GM12891 (cell line): Measurements from ENCODE around the gene TUSC2.
A peak's percentile ranks its signal among the peaks of the same experiment; 100 is the strongest.

Experiments used
- DNase-seq: peaks from one replicate; pipeline ENCODE4 v3.0.0; 2011; ENCODE audit warnings: low spot score; ENCODE audit not compliant: insufficient read length
- FAIRE-seq: peaks from 2 replicates; lab custom pipeline; 2011; peaks lifted over from hg19 to GRCh38; lab: Jason Lieb, UNC
- PAX5 ChIP-seq: IDR thresholded peaks from 2 replicates; pipeline ENCODE4 v1.6.1; 2011; ENCODE audit warnings: low read length, moderate library complexity, mild to moderate bottlenecking; ENCODE audit not compliant: insufficient read depth, severe bottlenecking
- POLR2A ChIP-seq: IDR thresholded peaks from 2 replicates; pipeline ENCODE4 v1.6.1; 2011; ENCODE audit warnings: low read depth, low read length, control low read depth
- POLR2AphosphoS5 ChIP-seq: IDR thresholded peaks from 2 replicates; pipeline ENCODE4 v1.6.1; 2011; ENCODE audit warnings: low read depth, low read length, control low read depth
- POU2F2 ChIP-seq: IDR thresholded peaks from 2 replicates; pipeline ENCODE4 v1.6.1; 2011; ENCODE audit warnings: low read depth, mild to moderate bottlenecking, control low read depth, low read length, moderate library complexity
- SPI1 ChIP-seq: IDR thresholded peaks from 2 replicates; pipeline ENCODE4 v1.6.1; 2011; ENCODE audit warnings: low read depth, low read length, control low read depth
- TAF1 ChIP-seq: IDR thresholded peaks from 2 replicates; pipeline ENCODE4 v1.6.1; 2011; ENCODE audit warnings: low read depth, low read length, control low read depth

TUSC2 gene

DNA sequence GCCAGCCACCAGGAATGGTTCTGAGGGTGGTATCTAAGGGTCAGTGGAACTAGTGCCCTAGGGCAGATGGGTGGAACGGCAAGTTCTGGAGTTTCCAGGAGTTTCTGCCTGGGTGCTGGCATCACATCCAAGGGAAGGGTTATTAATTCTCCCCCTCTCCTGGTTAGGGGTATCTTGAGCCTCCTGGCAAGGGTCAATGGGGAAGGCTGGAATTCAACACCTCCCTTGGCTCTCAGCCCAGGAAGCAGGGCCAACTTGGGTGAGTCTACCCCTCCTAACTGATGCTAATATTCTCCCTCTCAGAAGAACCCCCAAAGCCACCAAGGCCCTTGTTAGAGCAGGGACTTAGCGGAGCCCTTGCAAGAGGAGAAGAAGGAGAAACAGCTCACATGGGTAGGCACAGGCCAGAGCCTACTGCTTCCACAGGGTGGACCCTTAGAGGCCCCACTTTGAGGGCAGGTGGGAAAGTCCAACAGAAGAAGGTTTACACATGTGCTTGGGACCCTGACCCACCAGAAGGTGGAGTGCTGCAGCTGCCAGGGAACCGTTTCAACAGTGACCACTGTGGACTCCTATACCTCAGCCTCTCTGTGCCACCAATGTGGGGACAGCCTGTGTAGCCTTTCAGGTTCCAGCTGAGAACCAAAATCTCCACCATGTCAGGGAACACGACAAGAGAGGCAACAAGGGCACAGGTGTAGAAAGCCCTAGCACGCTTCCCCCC is 28.0 kb upstream of the TUSC2 start:
- no peak for DNase-seq
- TF ChIP-seq POLR2A (no peak), PAX5 (no peak), SPI1 (no peak), TAF1 (no peak), POLR2AphosphoS5 (no peak), POU2F2 (no peak)
- FAIRE-seq: no peak

DNA sequence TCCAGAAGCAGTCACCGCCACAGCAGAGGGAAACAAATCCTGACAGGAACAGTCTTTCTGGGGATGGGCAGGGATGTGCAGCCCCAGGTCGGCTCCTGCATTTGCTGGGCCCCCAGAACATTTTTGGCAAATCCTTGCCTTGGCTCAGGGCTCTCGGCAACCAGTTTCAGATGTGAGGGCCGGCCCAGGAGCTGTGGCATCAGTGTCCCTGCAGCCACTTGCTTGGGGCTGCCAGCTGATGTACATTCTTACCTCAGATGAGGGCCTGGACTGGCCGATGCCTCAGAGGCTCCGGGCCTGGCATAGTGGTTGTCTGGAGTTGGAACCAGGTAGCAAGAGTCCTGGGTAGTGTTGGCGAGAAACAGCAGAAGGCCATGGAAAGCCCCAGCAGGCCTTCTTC is 26.8 kb upstream of the TUSC2 start:
- no peak for TF ChIP-seq SPI1
- no peak for TF ChIP-seq POLR2AphosphoS5
- TF ChIP-seq POLR2A: no peak
- TF ChIP-seq TAF1: no peak
- TF ChIP-seq PAX5: no peak
- no peak for TF ChIP-seq POU2F2
- DNase-seq (no peak), FAIRE-seq (no peak)

DNA sequence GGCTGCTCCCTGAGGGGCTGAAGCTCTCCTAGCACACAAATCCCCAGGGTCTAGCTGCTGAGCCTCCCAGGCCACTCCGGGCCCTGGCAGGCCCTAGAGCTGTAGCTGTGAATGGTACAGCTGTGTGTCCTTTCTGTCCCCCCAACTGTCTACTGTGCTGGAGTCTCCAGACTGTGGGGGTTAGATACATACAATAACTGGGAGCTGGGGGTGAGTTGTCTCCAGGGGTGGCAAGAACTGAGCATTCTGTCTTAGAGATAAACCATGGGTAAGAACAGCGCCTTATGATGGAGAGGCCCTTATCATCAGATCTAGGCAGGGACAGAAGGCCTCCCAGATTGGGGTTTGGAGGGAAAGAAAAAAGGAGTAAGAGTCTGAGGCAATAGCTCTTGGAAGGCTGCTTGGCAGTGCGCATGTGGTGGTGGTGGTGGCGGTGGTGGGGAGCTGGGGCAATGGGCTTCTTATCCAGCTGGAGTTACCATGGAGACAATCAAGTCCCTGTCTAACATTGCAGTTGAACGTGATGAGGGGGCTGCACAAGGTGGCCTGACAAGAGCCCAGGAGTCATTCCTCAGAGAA is 26.3 kb upstream of the TUSC2 start:
- FAIRE-seq (no peak), DNase-seq (no peak)
- no peak for TF ChIP-seq POLR2A
- no peak for TF ChIP-seq POLR2AphosphoS5
- no peak for TF ChIP-seq PAX5
- TF ChIP-seq SPI1: no peak
- no peak for TF ChIP-seq POU2F2
- TF ChIP-seq TAF1: no peak

DNA sequence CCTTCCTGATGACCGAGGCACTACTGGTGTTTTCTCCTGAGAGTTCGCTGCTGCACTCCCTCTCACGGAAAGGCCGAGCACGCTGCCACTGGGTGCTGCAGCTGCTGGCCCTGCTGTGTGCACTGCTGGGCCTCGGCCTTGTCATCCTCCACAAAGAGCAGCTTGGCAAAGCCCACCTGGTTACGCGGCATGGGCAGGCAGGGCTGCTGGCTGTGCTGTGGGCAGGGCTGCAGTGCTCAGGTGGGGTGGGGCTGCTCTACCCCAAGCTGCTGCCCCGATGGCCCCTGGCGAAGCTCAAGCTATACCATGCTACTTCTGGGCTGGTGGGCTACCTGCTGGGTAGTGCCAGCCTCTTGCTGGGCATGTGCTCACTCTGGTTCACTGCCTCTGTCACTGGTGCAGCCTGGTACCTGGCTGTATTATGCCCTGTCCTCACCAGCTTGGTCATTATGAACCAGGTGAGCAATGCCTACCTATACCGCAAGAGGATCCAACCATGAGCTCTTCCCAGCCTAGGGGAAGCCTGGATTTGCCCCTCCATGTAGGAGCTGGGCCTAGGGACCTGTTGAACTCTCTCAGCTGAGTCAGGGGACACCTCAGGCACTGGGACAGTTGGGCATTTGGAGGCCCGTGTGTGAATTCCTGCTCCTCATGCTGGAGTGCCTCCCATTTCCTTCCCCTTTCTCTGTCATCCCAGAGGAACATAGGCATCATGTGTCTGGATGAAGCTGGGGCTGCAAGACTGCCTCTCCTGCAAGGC is 25.4 kb upstream of the TUSC2 start:
- TF ChIP-seq POLR2A (0 out of 2 replicates have a peak, but pooled peaks have one; percentile 13), POLR2AphosphoS5 (peak; percentile 48; the same call in 1 of the 2 replicates), SPI1 (no peak), TAF1 (no peak)
- no peak for DNase-seq
- no peak for FAIRE-seq

DNA sequence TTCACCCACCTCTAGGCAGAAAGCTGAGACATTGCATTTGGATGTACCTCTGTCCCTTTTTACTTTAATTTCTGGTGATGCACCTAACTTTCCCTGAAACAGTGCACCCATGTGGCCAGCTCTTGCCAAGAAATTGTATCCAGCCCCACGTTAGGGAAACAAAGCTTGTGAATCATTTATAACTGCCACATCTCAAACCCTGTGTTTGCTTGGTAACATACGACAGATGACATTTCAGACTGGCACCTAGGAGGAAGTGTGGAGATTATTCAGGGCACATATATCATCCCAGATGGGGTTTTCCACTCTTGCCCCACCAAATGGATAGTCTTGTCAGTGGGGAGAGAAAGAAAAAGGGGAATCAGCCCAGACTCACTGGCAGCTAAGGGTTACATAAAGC is 24.8 kb upstream of the TUSC2 start:
- FAIRE-seq (no peak), DNase-seq (no peak)
- no peak for TF ChIP-seq POU2F2
- no peak for TF ChIP-seq TAF1
- TF ChIP-seq POLR2A: no peak
- TF ChIP-seq POLR2AphosphoS5: no peak
- TF ChIP-seq PAX5: no peak
- no peak for TF ChIP-seq SPI1

DNA sequence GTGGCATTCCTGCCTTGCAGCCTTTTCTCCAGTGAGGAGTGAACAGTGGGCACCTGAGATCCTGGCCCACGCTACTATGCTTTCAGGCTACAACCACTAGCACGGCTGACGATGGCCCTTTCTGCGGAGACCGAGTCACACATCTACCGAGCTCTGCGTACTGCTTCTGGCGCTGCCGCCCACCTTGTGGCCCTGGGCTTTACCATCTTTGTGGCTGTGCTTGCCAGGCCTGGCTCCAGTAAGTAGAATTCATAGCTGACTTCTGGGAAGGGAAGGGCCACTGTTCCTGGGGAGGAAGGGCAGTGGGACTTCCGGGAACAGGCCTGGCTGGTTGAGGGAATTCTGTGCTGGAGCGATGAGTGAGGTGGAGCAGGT is 23.3 kb upstream of the TUSC2 start:
- FAIRE-seq (no peak), DNase-seq (no peak)

DNA sequence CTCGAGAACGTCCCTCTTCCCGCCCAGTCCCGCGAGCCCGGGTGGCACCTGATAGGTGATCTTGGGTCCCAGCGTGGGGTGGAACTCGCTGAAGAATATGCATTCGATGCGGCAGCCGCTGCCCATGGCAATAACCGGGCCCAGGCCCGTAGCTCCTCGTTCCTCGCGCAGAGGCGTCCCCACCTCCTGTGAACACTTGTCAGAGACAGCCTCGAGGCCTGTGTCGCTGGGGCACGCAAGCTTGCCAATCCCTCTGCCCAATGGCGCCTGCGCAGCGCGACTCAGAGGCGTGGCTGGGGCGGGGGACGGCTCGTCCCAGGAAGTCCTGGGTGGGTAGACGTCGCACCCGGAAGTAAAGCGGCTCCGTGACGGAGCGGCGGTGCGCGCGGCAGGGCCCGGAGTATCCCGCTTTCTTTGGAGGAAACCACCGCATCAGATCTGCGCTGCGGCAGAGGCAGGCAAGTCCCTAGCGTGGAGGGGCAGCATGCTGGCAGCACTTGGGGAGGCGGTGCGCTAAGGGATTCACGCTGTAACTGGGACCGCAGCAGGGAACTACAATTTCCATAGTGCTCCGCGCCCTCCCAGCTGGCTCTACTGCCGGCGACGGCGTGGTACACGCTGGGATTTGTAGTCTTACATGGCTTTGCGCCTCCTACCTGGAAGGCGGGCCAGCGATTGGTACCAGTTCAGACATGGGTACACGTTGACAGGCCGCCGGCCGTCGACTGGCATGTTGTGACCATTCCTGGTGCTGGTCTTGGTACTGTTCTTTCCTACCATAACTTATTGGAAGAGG is 22.7 kb upstream of the TUSC2 start, which contains the start of the genes CYB561D2 and NPRL2:
CYB561D2 (plus strand) TSS at position 336 of the 796 bp plus-strand sequence. CDS start 572 bp downstream, outside the sequence.
NPRL2 (minus strand) TSS at position 249 of the 796 bp plus-strand sequence; CDS start at position 126, 123 bp downstream.
- DNase-seq (peak; percentile 98), FAIRE-seq (peak; percentile 99)
- TF ChIP-seq POLR2AphosphoS5 (peak; percentile 88), POLR2A (peak; percentile 95), TAF1 (peak; percentile 76), POU2F2 (peak; percentile 81), PAX5 (no peak), SPI1 (no peak)

More for the DNA sequence above, 23.3 kb upstream of the TUSC2 start:
- TF ChIP-seq SPI1 (no peak), POU2F2 (0 out of 2 replicates have a peak, but pooled peaks have one; percentile 2)

DNA sequence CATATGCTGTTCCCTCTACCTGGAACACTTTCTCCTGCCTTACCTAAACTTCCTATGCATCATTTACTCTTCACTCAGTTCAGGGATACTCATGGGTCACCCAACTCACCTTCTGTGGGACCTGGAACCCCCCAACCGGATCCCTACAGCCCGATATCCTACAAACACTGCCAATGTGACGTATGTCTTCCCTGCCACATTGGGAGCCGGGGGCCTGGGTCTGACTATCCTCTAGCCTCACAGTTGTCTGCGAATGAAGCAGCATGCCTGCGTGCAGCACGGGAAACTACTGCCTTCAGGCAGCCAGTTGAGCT is 22.1 kb upstream of the TUSC2 start:
- no peak for DNase-seq
- no peak for TF ChIP-seq PAX5
- no peak for TF ChIP-seq POLR2AphosphoS5
- FAIRE-seq: no peak

DNA sequence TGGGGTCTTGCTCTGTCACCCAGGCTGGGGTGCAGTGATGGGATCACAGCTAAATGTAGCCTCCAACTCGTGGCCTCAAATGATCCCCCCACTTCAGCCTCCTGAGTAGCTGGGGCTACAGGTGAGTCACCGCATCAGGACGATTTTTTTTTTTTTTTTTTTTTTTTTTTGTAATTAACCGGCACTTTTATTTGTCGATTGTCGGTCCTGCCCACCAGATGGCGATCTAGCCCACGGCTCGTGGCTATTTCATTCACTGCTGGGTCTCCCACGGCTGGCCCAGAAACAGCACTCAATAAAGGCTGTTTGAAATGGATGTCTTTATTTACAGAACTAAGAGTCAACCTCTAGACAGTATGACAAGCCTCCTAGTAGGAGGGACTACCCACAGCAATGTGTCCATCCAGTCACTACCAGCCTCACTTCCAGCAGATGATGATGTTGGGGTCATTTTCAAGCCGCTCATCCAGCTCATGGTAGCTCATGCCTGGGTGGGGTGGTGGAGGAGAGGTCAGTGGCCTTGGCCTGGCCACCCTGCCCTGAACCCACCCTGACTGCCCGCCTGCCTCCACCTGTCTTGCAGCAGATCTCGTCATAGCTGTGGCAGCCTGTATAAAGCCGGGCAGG is 19.3 kb upstream of the TUSC2 start:
- no peak for DNase-seq
- peak; percentile 74 for FAIRE-seq
- no peak for TF ChIP-seq TAF1
- no peak for TF ChIP-seq PAX5
- TF ChIP-seq POLR2AphosphoS5: no peak
- TF ChIP-seq POLR2A: no peak
- TF ChIP-seq POU2F2: no peak
- no peak for TF ChIP-seq SPI1
